Muscle layer of duodenum (tissue), 2 donors: ENCODE data around the gene SLC45A2.
"Not testable (repeated sequence)": the region's sequence is repeated elsewhere in the genome, so short reads cannot be mapped to it uniquely, and the experiment has no call there.

ENCODE experiments used
- H3K27ac ChIP-seq: one replicate; pipeline ENCODE4 v1.7.0; 2013; ENCODE audit warnings: mild to moderate bottlenecking, low read length
- H3K27me3 ChIP-seq: one replicate; pipeline ENCODE4 v1.7.0; 2013; ENCODE audit warnings: low read depth, mild to moderate bottlenecking, control low read depth, low read length
- H3K36me3 ChIP-seq, 2 donors: one replicate each; pipeline ENCODE4 v1.7.0; 2013; ENCODE audit warnings: low read length in 2 of 2, control low read depth in 1 of 2, mild to moderate bottlenecking in 1 of 2; ENCODE audit not compliant: insufficient read depth in 2 of 2, control insufficient read depth in 1 of 2
- H3K4me1 ChIP-seq, 2 donors: one replicate each; pipeline ENCODE4 v1.7.0; 2013; ENCODE audit warnings: low read length in 2 of 2, mild to moderate bottlenecking in 2 of 2, control low read depth in 1 of 2, moderate library complexity in 1 of 2; ENCODE audit not compliant: insufficient read depth in 2 of 2, control insufficient read depth in 1 of 2
- H3K4me3 ChIP-seq, 2 donors: one replicate each; pipeline ENCODE4 v1.7.0; 2013; ENCODE audit warnings: low read length in 2 of 2, low read depth in 1 of 2, mild to moderate bottlenecking in 1 of 2
- H3K9me3 ChIP-seq, 2 donors: one replicate each; pipeline ENCODE4 v1.7.0; 2013; ENCODE audit warnings: low read length in 2 of 2, control low read depth in 1 of 2, mild to moderate bottlenecking in 1 of 2; ENCODE audit not compliant: control insufficient read depth in 1 of 2
- donor health status: healthy.

The SLC45A2 gene

DNA sequence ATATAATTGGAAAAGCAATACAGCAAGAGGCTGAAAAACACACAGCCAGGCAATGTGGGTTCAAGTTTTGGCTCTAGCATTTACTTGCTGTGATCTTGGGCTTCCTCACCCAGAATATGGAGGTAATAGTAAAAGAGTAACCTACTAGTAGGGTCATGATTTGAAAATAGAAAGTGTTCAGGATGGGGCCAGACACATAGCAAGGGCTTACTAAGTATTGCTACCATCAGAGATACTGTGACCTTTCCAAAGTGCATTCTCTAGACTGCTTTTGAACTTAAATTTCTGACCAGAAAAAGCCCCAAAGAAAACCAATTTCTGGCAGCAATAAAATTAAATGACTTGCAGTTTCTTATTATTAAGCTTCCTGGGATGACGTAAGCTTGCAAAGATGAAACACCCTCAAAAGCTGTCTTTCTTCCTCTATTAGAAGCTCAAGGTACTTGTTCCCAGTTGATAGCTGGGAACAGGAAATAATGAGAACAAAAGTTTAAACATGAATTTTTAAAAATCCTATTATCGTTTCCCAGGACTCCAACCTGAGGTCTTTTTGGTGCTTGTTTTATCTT is 20.3 kb downstream of the SLC45A2 start:
- H3K36me3 ChIP-seq, result no peaks in the 10 kb centered on the region
- H3K4me1 ChIP-seq, result no peaks in the 10 kb centered on the region
- H3K27ac ChIP-seq, result no peak overlapping the region
- H3K4me3 ChIP-seq, result no peak overlapping the region
- H3K9me3 ChIP-seq, result no peaks in the 10 kb centered on the region
- H3K27me3 ChIP-seq, result no peaks in the 10 kb centered on the region

DNA sequence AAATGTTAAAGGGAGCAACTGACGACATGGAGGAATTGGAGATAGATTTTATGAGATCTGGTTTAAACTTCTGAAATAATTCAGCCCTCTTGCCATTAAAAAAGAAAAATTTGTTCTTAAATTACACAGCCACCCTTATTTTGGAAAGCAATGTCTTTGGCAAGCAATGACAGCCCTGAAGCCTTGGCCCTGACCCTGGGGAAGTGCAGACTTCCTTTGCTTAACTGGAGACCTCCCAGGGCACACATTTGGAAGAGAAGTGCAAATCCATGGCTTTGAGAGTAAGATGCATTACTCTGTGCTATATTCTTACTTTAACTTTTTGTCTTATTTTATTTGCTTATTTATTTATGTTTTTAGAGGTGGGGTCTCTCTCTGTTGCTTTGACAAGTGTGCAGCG is 26.3 kb downstream of the SLC45A2 start:
- Histone ChIP-seq H3K9me3 (peaks cover 0 to 5% of the 10 kb centered on the region in 2 donors), H3K27ac (no peak overlapping the region), H3K4me3 (no peak overlapping the region), H3K4me1 (no peaks in the 10 kb centered on the region), H3K27me3 (no peaks in the 10 kb centered on the region), H3K36me3 (no peaks in the 10 kb centered on the region)

DNA sequence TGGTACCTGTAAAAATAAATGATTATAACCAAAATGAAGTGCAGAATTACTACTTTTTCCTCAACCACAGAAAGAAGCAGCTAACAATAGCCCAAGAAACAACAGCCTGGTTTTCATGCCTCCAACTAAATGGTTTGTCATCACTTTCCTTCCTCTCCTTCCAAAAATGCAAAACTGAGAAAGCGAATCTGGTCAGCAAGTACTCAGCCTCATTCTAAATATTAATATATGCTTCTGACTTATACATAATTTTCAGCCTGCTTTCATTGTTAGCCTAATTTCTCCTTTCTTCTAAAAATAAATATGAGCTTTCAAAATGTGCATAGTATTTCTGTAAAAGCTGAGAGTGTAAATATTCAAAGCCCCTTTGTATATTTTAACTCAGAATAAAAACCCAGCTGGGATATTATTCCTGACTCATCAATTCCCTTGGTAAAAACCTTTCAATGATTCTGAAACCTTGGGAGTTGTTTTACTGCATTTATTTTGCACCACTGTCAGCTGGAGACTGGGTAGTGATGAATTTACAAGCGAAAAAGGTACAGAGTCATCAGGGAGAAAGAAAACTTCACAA is 26.8 kb downstream of the SLC45A2 start:
- Histone ChIP-seq H3K4me3 (no peak overlapping the region), H3K27me3 (no peaks in the 10 kb centered on the region), H3K4me1 (no peaks in the 10 kb centered on the region), H3K27ac (no peak overlapping the region), H3K36me3 (no peaks in the 10 kb centered on the region), H3K9me3 (peaks cover 0 to 5% of the 10 kb centered on the region in 2 donors)

DNA sequence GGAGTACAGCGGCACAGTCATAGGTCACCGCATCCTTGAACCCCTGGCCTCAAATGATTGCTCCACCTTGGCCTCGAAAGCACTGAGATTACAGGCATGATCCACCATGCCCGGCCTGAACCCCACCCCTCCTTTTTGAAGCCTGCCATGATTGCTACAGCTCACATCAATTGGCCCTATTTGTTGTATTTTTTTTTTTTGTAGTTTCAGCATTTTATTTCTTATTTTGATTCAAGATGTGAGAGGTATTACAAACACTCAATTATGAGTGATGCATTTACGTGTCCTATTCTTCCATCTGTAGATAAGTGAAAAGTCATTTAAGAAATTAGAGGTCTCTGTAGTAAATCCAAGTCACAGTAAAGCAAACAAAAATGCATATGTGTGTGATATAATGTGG is 32.3 kb downstream of the SLC45A2 start:
- H3K27ac ChIP-seq, H3K36me3 ChIP-seq, H3K27me3 ChIP-seq: not testable (repeated sequence)

DNA sequence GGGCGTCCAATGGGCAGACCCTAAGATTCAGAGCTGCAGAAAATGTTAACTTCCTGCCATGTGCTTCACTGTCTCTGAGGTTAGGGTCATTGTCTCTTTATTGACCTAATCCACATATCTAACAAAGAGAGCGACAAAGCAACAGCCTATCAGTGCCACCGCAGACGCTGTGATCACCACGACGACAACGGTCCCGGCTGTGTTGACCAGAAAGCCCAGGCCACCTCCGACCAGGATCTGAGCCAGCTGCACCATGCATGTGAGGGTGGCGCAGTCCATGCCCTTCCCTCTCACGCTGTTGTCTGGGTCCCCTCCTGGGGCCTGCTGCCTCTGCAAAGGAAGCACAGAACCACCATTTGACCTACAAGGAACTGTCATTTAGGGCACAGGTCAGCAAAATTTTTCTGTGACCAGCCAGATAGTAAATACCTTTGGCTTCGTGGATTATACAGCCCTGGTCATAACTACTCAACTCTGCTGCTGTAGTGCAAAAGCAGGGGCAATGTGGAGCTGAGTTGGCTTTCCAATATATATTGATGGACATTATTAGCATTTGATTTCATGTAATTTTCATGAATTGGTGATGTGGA is 39.9 kb downstream of the SLC45A2 start:
- no peaks in the 10 kb centered on the region for H3K9me3 ChIP-seq
- H3K36me3 ChIP-seq, result no peaks in the 10 kb centered on the region
- H3K27ac ChIP-seq, result no peak overlapping the region
- no peak overlapping the region for H3K4me3 ChIP-seq
- peaks cover 8% of the 10 kb centered on the region for H3K27me3 ChIP-seq
- no peaks in the 10 kb centered on the region for H3K4me1 ChIP-seq

More for the DNA sequence above, 32.3 kb downstream of the SLC45A2 start:
- not testable (repeated sequence) for H3K4me3 ChIP-seq, H3K4me1 ChIP-seq, H3K9me3 ChIP-seq

DNA sequence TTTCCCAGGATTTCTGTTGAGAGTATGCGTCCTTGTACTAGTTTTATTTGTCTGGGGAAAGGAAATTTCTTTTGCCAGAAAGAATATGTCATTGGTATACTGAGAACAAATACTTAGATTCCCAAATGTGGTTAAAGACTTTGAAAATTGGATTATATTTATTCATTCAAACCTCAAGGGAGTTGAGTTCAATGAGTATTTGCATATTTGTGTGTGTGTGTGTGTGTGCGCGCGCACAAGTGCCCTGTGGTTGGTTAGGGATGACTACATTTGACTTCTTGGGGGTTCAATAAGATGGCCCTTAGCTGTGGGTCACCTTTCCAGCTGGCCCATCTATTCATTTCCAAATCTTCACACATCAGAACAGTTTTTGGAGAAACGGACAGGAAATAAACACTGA is 43.4 kb downstream of the SLC45A2 start:
- H3K4me1 ChIP-seq, result peaks cover 0 to 11% of the 10 kb centered on the region in 2 donors
- no peak overlapping the region for H3K27ac ChIP-seq
- H3K27me3 ChIP-seq, result peaks cover 35% of the 10 kb centered on the region
- no peak overlapping the region for H3K4me3 ChIP-seq
- no peaks in the 10 kb centered on the region for H3K36me3 ChIP-seq
- no peaks in the 10 kb centered on the region for H3K9me3 ChIP-seq

DNA sequence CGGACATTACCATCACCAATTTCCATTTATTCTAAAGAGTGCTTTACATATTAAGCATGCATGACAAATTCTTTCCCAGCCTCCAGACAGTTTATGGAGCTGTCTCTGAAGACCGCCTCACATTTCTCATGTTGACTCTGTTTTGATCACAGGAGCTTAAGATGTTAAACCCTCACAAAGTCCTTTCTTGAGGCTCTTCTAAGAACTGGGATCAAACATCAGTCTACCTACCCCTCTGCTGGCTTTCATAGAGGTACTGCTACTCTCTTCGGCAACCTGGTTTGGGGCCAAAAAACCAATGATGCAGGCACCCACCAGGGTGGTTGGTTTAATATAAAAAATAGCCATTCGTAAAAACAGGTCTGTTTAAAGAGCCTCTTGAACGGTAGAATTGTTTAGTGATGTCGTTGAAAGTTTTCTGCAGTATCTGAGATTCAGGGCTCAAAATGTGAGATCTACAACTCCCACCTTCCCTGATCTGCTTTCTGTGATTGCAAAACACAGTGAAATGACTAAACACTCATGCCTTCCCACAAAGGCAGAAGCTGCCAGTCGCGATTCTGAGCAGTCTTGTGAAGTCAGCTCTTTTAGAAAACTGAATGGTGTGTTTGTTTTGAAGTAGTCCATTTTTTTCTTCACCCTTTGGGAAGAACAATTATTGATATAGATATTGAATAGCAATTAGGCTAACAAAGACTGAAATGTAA is 44.8 kb downstream of the SLC45A2 start:
- H3K36me3 ChIP-seq, result no peaks in the 10 kb centered on the region
- H3K4me1 ChIP-seq, result peaks cover 0 to 18% of the 10 kb centered on the region in 2 donors
- H3K27ac ChIP-seq, result no peak overlapping the region
- H3K4me3 ChIP-seq, result no peak overlapping the region
- H3K9me3 ChIP-seq, result no peaks in the 10 kb centered on the region
- H3K27me3 ChIP-seq, result peaks cover 35% of the 10 kb centered on the region

DNA sequence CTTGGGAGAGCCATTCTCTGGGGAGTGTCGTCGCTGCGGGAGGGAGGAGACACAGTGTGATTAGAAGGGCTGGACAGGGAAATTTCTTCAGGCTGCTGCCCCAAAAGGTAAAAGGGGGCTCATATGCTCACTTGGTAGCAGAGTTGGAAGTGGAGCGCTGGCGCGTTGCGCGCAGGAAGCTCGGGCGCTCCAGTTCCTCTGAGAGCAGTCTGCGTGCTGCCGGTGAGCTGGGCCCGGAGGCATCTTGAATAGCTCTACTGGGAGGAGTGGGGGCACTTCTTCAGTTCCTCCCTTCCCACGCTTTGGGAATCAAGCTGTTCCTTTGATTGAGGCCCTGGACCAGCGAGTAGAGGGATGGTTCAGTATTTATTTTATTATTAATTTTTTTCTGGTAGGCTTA is 45.6 kb downstream of the SLC45A2 start:
- H3K4me3 ChIP-seq, result no peak overlapping the region
- no peak overlapping the region for H3K27ac ChIP-seq
- H3K36me3 ChIP-seq, result no peaks in the 10 kb centered on the region
- peaks cover 0 to 18% of the 10 kb centered on the region in 2 donors for H3K4me1 ChIP-seq
- no peaks in the 10 kb centered on the region for H3K9me3 ChIP-seq
- peaks cover 35% of the 10 kb centered on the region for H3K27me3 ChIP-seq

DNA sequence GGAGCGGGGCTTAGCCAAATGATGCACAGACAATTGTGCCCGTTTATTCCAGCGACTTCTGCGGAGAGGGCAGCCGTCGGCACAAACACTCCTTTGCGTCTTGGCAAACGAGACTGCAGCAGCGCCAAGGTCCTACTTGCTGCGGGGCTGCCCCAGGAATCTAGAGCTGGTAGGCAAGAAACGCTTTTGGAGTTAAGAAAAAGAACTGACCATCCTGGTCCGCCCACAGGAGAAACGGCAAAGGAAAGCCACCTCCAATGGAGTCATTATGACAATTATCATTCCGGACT is 46.0 kb downstream of the SLC45A2 start:
- Histone ChIP-seq H3K4me1 (peaks cover 0 to 18% of the 10 kb centered on the region in 2 donors), H3K4me3 (no peak overlapping the region), H3K36me3 (no peaks in the 10 kb centered on the region), H3K9me3 (no peaks in the 10 kb centered on the region), H3K27ac (no peak overlapping the region), H3K27me3 (peaks cover 35% of the 10 kb centered on the region)

DNA sequence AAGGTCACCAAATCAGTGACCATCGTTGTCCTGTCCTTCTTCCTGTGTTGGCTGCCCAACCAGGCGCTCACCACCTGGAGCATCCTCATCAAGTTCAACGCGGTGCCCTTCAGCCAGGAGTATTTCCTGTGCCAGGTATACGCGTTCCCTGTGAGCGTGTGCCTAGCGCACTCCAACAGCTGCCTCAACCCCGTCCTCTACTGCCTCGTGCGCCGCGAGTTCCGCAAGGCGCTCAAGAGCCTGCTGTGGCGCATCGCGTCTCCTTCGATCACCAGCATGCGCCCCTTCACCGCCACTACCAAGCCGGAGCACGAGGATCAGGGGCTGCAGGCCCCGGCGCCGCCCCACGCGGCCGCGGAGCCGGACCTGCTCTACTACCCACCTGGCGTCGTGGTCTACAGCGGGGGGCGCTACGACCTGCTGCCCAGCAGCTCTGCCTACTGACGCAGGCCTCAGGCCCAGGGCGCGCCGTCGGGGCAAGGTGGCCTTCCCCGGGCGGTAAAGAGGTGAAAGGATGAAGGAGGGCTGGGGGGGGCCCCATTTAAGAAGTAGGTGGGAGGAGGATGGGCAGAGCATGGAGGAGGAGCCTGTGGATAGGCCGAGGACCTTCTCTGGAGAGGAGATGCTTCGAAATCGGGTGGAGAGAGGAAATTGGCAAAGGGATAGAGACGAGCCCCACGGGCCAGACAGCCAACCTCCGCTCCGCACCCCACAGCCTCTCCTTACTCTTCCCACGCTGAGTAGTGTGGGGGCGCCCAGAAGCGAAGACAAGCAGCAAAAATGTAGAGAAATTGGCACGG is 46.6 kb downstream of the SLC45A2 start:
- Histone ChIP-seq H3K36me3 (no peaks in the 10 kb centered on the region), H3K4me1 (peaks cover 0 to 18% of the 10 kb centered on the region in 2 donors), H3K27ac (no peak overlapping the region), H3K9me3 (no peaks in the 10 kb centered on the region), H3K4me3 (no peak overlapping the region), H3K27me3 (peaks cover 35% of the 10 kb centered on the region)

DNA sequence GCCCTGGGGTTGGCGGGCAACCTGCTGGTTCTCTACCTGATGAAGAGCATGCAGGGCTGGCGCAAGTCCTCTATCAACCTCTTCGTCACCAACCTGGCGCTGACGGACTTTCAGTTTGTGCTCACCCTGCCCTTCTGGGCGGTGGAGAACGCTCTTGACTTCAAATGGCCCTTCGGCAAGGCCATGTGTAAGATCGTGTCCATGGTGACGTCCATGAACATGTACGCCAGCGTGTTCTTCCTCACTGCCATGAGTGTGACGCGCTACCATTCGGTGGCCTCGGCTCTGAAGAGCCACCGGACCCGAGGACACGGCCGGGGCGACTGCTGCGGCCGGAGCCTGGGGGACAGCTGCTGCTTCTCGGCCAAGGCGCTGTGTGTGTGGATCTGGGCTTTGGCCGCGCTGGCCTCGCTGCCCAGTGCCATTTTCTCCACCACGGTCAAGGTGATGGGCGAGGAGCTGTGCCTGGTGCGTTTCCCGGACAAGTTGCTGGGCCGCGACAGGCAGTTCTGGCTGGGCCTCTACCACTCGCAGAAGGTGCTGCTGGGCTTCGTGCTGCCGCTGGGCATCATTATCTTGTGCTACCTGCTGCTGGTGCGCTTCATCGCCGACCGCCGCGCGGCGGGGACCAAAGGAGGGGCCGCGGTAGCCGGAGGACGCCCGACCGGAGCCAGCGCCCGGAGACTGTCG is 47.3 kb downstream of the SLC45A2 start:
- Histone ChIP-seq H3K27me3 (peaks cover 34% of the 10 kb centered on the region), H3K4me3 (peak overlapping the region; percentile 41 to 65)

More for the DNA sequence above, 47.3 kb downstream of the SLC45A2 start:
- H3K27ac ChIP-seq, result no peak overlapping the region
- peaks cover 0 to 18% of the 10 kb centered on the region in 2 donors for H3K4me1 ChIP-seq
- H3K36me3 ChIP-seq, result no peaks in the 10 kb centered on the region
- H3K9me3 ChIP-seq, result no peaks in the 10 kb centered on the region
